ENCODE measurements around the gene GLIS1. TPM values are rescaled to one million over a fixed set of nuclear protein-coding genes. Genes with fewer than 3 reads are reported as not detected.

The GLIS1 gene
- total RNA-seq, 1 donor from 2014 or later: not detected

DNA sequence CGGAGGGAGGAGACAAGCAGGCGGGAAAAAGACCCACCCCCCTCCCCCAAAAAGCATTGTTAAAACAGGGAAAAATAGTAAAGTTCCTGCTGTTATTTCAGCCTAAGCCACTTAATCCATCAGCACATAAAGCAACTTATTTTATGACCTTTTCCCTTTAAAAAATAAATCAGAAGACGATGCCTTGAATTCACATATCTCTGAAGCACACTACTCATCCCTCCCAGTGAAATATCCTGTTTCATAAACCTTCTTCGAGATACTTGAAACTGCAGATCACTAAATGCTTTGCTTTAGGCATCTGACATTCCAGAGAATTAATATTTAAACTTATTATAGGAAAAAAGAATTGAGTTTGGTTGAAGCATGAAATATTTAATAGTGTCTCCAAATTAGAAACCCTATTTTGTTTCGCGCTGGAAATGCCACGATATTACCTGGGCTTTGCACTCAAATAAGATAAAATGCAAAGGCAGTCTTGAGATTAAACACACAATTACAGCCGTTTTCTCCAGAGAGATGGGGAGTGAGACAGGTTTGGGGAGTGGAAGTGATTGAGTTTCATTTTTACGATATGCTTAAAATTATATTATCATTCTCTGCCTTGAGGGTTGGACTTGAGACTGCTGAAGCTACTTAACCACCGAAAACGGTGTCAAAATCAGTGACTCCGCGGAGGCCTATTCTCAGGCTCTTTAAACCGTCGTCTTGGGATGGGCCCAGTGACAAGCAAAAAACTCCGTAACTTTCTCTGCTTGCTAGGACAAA is 9.3 kb downstream of the GLIS1 start:
- Histone ChIP-seq H3K4me1 (no peaks in the 10 kb centered on the region), H3K9me3 (no peaks in the 10 kb centered on the region), H3K36me3 (no peaks in the 10 kb centered on the region), H3K4me3 (no peak overlapping the region), H3K27ac (no peak overlapping the region), H3K27me3 (no peaks in the 10 kb centered on the region)
- no peak for DNase-seq (ENCODE audit: low spot score in 2 of 2)
- intact Hi-C loops (cut with DNase I): no loop called here
- TF ChIP-seq, protein P1, sequence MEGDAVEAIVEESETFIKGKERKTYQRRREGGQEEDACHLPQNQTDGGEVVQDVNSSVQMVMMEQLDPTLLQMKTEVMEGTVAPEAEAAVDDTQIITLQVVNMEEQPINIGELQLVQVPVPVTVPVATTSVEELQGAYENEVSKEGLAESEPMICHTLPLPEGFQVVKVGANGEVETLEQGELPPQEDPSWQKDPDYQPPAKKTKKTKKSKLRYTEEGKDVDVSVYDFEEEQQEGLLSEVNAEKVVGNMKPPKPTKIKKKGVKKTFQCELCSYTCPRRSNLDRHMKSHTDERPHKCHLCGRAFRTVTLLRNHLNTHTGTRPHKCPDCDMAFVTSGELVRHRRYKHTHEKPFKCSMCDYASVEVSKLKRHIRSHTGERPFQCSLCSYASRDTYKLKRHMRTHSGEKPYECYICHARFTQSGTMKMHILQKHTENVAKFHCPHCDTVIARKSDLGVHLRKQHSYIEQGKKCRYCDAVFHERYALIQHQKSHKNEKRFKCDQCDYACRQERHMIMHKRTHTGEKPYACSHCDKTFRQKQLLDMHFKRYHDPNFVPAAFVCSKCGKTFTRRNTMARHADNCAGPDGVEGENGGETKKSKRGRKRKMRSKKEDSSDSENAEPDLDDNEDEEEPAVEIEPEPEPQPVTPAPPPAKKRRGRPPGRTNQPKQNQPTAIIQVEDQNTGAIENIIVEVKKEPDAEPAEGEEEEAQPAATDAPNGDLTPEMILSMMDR (IDR thresholded peaks at IDR 0.05): no peak

DNA sequence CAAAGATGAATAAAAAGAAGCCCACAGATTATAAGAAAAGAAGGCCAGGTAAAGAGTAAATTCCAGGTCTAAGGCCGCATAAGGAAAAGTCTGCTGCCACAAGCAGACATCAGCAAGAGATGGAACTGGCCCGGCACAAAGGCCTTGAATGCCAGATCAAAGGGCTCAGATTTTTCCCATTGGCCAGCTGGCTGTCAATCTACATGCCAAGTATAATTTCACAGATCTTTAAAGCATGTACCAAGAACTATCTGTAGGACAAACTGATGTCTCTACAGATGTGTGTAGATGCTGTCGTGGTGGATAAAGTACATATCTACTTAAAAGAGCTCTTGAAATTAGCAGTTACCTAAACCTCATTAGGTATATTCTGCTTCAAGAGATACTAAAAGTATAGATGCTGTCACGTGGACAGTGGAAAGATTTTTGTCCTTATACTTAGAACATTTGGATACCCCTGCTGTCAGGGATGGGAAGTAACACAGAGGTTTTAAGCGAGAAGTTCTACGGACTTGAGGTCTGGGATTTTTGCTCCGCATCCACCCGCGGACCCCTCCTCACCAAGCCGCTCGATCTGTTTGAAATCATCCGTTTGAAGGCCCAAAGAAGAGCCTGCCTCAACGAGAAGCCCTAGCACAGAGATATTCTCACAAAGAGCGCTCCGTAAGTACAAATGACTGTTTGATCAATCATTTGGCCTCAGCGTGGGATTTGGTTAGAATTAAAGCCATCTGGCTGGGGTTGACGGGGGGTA is 10.1 kb downstream of the GLIS1 start:
- intact Hi-C loops (cut with DNase I): no loop called here
- H3K27ac ChIP-seq: no peak overlapping the region
- no peaks in the 10 kb centered on the region for H3K36me3 ChIP-seq
- H3K27me3 ChIP-seq: no peaks in the 10 kb centered on the region
- no peak for DNase-seq (ENCODE audit: low spot score in 2 of 2)
- TF ChIP-seq, protein P1 (IDR thresholded peaks at IDR 0.05): no peak
- H3K9me3 ChIP-seq: no peaks in the 10 kb centered on the region
- H3K4me3 ChIP-seq: no peak overlapping the region
- no peaks in the 10 kb centered on the region for H3K4me1 ChIP-seq

DNA sequence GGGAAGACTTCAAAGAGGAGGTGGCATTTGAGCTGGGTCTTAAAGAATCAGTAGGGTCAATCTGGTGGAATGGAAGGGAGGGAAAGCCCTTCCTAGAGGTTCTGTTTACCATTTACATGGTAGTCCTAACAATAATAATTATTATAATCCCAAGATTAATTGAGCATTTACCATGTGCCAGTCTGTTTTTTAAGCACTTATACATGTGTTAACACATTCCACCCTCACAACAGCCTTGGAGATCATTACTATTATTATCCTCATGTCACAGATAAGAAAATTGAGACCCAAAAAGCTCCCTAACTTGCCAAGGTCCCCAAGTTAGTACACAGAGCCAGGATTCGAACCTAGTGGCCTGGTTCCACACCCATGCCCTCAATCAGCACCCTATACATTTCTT is 10.8 kb downstream of the GLIS1 start:
- Histone ChIP-seq H3K4me1 (no peaks in the 10 kb centered on the region), H3K27me3 (no peaks in the 10 kb centered on the region), H3K36me3 (no peaks in the 10 kb centered on the region), H3K4me3 (no peak overlapping the region), H3K9me3 (no peaks in the 10 kb centered on the region), H3K27ac (no peak overlapping the region)
- DNase-seq (ENCODE audit: low spot score in 2 of 2): no peak
- TF ChIP-seq, protein P1 (IDR thresholded peaks at IDR 0.05): no peak
- intact Hi-C loops (cut with DNase I): no loop called here

DNA sequence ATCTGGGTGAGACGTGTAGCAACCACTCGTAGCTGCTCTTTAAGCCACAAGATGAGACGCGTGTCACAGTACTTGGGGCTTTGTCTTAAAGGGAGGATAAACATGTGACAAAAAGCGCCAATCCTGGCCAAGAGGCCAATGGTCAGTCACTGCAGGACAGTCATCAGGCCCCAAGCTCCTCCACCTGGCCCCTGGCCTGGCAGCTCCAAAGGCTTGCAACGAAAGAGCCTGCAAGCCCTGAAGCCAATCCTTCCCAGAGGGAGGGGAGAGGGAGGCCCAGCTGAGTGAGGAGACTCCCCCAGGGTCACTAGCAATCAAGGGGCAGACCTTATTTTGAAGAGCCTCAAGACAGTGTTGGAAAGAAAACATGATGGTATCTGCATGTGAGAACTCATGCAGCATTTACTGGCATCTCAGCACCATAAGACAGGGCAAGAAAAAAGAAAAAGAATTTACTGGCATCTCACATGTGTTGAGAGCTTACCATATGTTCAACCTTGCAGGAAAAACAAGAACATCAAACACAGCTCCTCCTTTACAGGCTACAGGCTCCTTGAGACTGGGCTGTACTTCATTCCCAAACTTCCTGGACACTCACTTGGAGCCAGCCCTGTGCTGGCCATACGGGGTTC is 11.4 kb downstream of the GLIS1 start:
- no peaks in the 10 kb centered on the region for H3K36me3 ChIP-seq
- no peaks in the 10 kb centered on the region for H3K27me3 ChIP-seq
- no peak overlapping the region for H3K4me3 ChIP-seq
- intact Hi-C loops (cut with DNase I): no loop called here
- H3K27ac ChIP-seq: no peak overlapping the region
- no peaks in the 10 kb centered on the region for H3K9me3 ChIP-seq
- TF ChIP-seq, protein P1 (IDR thresholded peaks at IDR 0.05): no peak
- H3K4me1 ChIP-seq: no peaks in the 10 kb centered on the region
- DNase-seq (ENCODE audit: low spot score in 2 of 2): no peak

DNA sequence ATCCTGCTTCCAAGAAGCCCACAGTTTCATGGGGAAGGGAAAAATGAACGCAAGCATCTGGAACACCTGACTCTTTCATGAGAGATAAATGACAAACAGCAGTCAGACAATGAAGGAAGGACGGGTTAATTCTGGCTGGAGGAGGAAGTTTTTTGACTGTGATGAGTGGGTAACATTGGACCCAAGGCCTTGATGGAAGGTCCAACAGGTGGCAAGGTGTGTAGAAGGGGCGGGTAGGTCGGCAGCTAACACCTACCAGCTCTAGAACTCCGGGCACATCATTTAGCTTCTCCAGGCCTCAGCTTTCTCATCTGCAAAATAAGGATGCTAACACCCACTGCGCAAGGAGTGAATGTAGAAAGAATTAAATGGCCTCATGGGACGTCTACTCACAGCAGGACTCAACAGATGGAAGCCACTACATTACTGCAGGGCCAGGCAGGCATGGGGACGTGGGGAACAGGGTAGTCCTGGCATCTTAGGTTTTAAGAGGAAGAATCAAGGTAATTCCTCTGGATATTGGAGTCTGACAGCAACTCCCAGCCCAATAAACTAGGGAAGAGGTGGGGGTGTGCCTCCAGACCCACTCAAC is 12.9 kb downstream of the GLIS1 start:
- Histone ChIP-seq H3K4me1 (no peaks in the 10 kb centered on the region), H3K36me3 (no peaks in the 10 kb centered on the region), H3K27ac (no peak overlapping the region), H3K4me3 (no peak overlapping the region), H3K27me3 (no peaks in the 10 kb centered on the region), H3K9me3 (no peaks in the 10 kb centered on the region)
- DNase-seq (ENCODE audit: low spot score in 2 of 2): no peak
- intact Hi-C loops (cut with DNase I): no loop called here
- TF ChIP-seq, protein P1 (IDR thresholded peaks at IDR 0.05): no peak
